ENCODE measurements around the gene AGO3. TPM values are rescaled to one million over a fixed set of nuclear protein-coding genes. Genes with fewer than 3 reads are reported as not detected.
"Not testable (repeated sequence)": the region's sequence is repeated elsewhere in the genome, so short reads cannot be mapped to it uniquely, and the experiment has no call there.

AGO3 gene
- total and polyA plus RNA-seq, 2 donors (not counting 3 experiments of a cell fraction or from before 2014, with no cell fraction given) = 10.4 to 21.1 TPM

- BruUV-seq (replicated peaks); H3K79me2 ChIP-seq (ENCODE audit: control insufficient read depth, insufficient read depth, low read length); H3K27ac ChIP-seq (ENCODE audit: insufficient read depth, low read depth, low read length); CTCF ChIA-PET; H2AFZ ChIP-seq (ENCODE audit: low read depth, low read length); DNase-seq (ENCODE audit: low read depth, low spot score); H3K9me3 ChIP-seq (replicated peaks; ENCODE audit: control insufficient read depth, insufficient read depth, low read length); dilution Hi-C loops (cut with MboI; ENCODE audit: extremely low pct_ligation_motif_present, low sequenced_read_pairs); FAIRE-seq; H3K9ac ChIP-seq (replicated peaks; ENCODE audit: extremely low read depth, insufficient read depth, low read length); POLR2A ChIA-PET; H3K4me1 ChIP-seq (ENCODE audit: control insufficient read depth, extremely low read depth, insufficient read depth, low read length); H3K4me2 ChIP-seq (ENCODE audit: insufficient read depth, low read length); H3K4me3 ChIP-seq (replicated peaks in 1 of 3; ENCODE audit: insufficient read depth in 1 of 3, low read depth in 1 of 3, low read length in 3 of 3); H3K9me1 ChIP-seq (replicated peaks; ENCODE audit: control insufficient read depth, extremely low read depth, insufficient read depth, low read length); intact Hi-C loops (cut with micrococcal nuclease); H4K20me1 ChIP-seq (replicated peaks; ENCODE audit: control insufficient read depth, extremely low read depth, insufficient read depth, low read length); H3K27me3 ChIP-seq (ENCODE audit: control insufficient read depth in 2 of 2, insufficient read depth in 2 of 2, low read length in 2 of 2): not testable (repeated sequence)
- peaks cover 5 to 10% of the 10 kb centered on the region in 2 experiments for H3K36me3 ChIP-seq (ENCODE audit: control insufficient read depth in 2 of 2, extremely low read depth in 1 of 2, insufficient read depth in 2 of 2, low read length in 2 of 2)
These were observed 93.1 kb downstream of the AGO3 start for GRCh38 chr1:36024024-36024423.

GRCh38 chr1:36024847-36025246, 93.9 kb downstream of the AGO3 start:
- FAIRE-seq = no peak
- H3K27ac ChIP-seq (ENCODE audit: insufficient read depth, low read depth, low read length) = no peak overlapping the region
- H3K4me1 ChIP-seq (ENCODE audit: control insufficient read depth, extremely low read depth, insufficient read depth, low read length) = no peaks in the 10 kb centered on the region
- H3K27me3 ChIP-seq (ENCODE audit: control insufficient read depth in 2 of 2, insufficient read depth in 2 of 2, low read length in 2 of 2) = no peaks in the 10 kb centered on the region
- BruUV-seq (replicated peaks) = no TSS peak
- DNase-seq (ENCODE audit: low read depth, low spot score) = no peak
- H3K36me3 ChIP-seq (ENCODE audit: control insufficient read depth in 2 of 2, extremely low read depth in 1 of 2, insufficient read depth in 2 of 2, low read length in 2 of 2) = peaks cover 5 to 10% of the 10 kb centered on the region in 2 experiments
- no peaks in the 10 kb centered on the region for H4K20me1 ChIP-seq (replicated peaks; ENCODE audit: control insufficient read depth, extremely low read depth, insufficient read depth, low read length)
- no peaks in the 10 kb centered on the region for H3K79me2 ChIP-seq (ENCODE audit: control insufficient read depth, insufficient read depth, low read length)
- no peak overlapping the region for H3K9ac ChIP-seq (replicated peaks; ENCODE audit: extremely low read depth, insufficient read depth, low read length)
- intact Hi-C loops (cut with micrococcal nuclease) (no loop called here), dilution Hi-C loops (cut with MboI; ENCODE audit: extremely low pct_ligation_motif_present, low sequenced_read_pairs) (no loop called here)
- ChIA-PET POLR2A (no interaction called here), CTCF (interaction anchor here (1.0 kb wide), 1 partner anchor 17 kb away, joined by 3 read pairs; no protein-coding TSS in a partner anchor)
- no peaks in the 10 kb centered on the region for H3K9me3 ChIP-seq (replicated peaks; ENCODE audit: control insufficient read depth, insufficient read depth, low read length)
- TF ChIP-seq POLR2AphosphoS5 (IDR thresholded peaks at IDR 0.05; ENCODE audit: insufficient read depth, low read depth, low read length) = no peak
- TF ChIP-seq JUN (IDR thresholded peaks at IDR 0.05; ENCODE audit: borderline replicate concordance, insufficient read depth, insufficient read length, low read depth) = no peak
- TF ChIP-seq MAX (IDR thresholded peaks at IDR 0.05; ENCODE audit: insufficient read depth, insufficient read length) = no peak
- no peak for TF ChIP-seq FOS (IDR thresholded peaks at IDR 0.05; ENCODE audit: borderline replicate concordance, insufficient read depth, low read length)
- no peak for TF ChIP-seq CTCF (IDR thresholded peaks at IDR 0.05; ENCODE audit: extremely low read depth in 1 of 2, insufficient read depth in 1 of 2, low read depth in 1 of 2, low read length in 2 of 2)
- no peak for TF ChIP-seq GATA2 (IDR thresholded peaks at IDR 0.05; ENCODE audit: insufficient read depth, insufficient read length, low read depth, low read length)
- TF ChIP-seq EZH2 (IDR thresholded peaks at IDR 0.05; ENCODE audit: borderline replicate concordance, low read depth, low read length, severe bottlenecking) = no peak
- no peak for TF ChIP-seq POLR2A (IDR thresholded peaks at IDR 0.05; ENCODE audit: low read depth, low read length)
- no peak for TF ChIP-seq MYC (IDR thresholded peaks at IDR 0.05; ENCODE audit: low read depth, low read length)
- no peak overlapping the region for H3K4me3 ChIP-seq (replicated peaks in 1 of 3; ENCODE audit: insufficient read depth in 1 of 3, low read depth in 1 of 3, low read length in 3 of 3)
- no peaks in the 10 kb centered on the region for H3K9me1 ChIP-seq (replicated peaks; ENCODE audit: control insufficient read depth, extremely low read depth, insufficient read depth, low read length)
- H2AFZ ChIP-seq (ENCODE audit: low read depth, low read length) = no peak overlapping the region
- H3K4me2 ChIP-seq (ENCODE audit: insufficient read depth, low read length) = no peak overlapping the region

Measured in endothelial cell of umbilical vein (primary cell).